AG09319 (cell line): ENCODE measurements around the gene SLC9A9.
A peak's percentile ranks its signal among the peaks of the same experiment; 100 is the strongest.

ENCODE experiments used
- DNase-seq: peaks from one replicate; pipeline ENCODE4 v3.0.0-alpha.2; 2010; ENCODE audit warnings: low read depth; ENCODE audit errors: extremely low read depth
- TF ChIP-seq, protein P1 (sequence below): IDR thresholded peaks from 2 replicates; pipeline ENCODE4 v1.5.1; 2011; ENCODE audit warnings: low read depth, mild to moderate bottlenecking, inconsistent platforms, low read length, moderate library complexity

Gene SLC9A9

DNA sequence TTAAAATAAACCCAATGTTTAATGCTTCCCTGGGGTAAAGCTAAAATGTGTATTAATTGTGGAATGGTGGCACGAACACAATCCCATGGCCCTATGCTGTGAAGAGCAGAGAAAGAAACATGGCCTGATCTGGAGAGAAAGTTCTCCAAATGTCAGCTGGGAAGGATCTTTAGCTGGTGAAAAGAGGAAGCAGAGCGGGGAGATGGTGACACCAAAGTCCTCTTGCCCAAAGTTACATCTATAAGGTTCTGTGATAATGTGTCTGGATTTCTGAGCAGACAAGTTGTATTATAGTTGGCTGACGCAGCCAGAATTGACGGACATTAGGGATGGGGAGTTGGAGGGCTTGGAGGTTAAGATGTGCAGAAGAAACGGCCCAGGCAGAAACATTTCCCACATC, 532.5 kb downstream of the SLC9A9 start:
- DNase-seq = no peak
- TF ChIP-seq, protein P1, sequence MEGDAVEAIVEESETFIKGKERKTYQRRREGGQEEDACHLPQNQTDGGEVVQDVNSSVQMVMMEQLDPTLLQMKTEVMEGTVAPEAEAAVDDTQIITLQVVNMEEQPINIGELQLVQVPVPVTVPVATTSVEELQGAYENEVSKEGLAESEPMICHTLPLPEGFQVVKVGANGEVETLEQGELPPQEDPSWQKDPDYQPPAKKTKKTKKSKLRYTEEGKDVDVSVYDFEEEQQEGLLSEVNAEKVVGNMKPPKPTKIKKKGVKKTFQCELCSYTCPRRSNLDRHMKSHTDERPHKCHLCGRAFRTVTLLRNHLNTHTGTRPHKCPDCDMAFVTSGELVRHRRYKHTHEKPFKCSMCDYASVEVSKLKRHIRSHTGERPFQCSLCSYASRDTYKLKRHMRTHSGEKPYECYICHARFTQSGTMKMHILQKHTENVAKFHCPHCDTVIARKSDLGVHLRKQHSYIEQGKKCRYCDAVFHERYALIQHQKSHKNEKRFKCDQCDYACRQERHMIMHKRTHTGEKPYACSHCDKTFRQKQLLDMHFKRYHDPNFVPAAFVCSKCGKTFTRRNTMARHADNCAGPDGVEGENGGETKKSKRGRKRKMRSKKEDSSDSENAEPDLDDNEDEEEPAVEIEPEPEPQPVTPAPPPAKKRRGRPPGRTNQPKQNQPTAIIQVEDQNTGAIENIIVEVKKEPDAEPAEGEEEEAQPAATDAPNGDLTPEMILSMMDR = no peak

DNA sequence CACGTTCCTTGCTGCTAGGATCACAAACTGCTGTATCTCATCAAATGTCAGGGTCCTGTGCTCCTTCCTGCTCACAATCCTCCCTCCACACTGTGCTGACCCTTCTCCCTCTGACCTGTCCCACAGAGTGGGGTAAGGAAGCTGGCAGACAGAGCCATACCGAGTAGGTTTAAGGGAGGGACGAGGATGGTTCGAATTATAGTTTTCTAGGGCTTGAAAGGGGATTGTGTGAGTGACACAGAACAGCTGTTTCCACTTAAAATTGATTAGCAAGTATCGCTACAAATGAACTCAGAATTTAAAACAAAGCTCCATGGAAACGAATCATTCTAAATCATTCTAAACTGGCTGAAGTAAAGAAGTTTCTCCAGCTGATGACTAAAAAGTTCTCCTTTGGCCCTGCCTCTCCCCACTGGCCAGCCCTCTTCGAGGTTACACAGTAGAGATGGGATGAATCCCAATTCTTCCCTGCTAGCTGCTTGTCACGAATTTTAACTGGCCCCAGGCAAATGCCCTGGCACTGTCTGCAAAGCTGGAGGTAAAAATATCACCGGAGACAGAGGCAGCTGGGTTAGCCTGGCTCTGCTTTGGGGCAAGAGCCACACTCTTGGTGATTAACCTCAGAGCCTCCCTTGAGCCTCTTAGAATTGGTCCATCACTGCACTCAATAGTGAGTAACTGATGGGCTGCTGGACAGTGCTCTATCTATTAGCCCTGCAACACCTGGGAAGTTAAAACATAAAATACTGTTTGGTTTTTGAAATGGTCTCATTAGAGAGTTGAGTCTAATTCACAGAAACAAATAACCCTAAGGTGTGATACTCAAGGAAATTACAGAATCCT, 533.8 kb downstream of the SLC9A9 start:
- peak; percentile 69 for DNase-seq
- TF ChIP-seq, protein P1 = no peak

DNA sequence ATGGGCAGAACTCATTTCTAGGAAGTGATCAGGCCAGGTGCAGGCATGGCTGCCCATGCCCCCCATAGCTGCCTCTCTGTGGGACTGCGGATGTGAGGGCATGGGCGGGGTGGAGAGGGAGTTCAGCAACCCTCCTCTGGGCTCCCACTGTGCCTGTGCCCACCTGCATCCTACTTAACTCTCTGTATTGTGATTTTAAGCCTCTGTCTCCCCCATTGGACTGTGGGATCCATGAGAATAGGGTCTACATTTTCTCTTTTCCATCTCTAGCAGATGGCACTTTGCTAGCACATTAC, 534.4 kb downstream of the SLC9A9 start:
- no peak for DNase-seq
- TF ChIP-seq, protein P1 = no peak

DNA sequence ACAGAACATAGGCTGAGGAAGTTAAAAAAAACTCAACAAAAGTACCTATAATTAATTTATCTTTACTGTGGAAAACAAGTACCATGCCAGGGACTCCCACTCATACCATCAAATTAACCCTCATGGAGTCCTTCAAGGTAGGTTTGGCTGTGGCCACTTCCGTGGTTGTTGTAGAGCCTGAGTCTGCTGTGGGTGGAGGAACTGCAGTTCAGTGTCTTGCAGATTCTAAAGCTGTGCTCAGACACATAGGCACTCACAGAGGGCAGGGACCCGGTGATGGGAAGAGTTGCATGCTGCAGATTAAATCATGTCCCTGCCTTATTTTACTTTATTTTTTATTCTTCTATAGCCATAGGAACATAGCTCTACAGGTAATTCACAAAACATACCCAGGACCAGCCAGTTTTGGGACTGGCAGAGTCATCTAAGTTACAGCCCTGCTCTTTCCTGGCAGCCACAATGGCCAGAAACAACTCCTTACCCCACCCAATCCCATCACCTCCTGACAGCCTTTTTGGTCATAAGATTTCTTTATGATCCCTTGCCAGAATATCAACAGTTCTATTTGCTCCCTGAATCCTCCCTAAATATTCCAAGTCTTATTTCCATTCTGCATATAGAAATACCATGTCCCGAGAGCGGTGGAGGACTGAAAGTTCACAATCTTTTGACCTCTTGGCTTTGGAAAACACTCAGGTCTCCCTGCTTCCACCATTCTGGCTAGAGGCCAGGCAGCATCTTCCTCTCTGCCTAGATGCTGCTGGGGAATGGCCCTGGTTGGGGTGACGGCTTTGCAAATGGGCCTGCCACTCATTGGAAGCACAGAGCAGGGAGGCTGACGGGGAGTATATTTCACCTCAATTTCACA, 535.0 kb downstream of the SLC9A9 start:
- no peak for DNase-seq
- TF ChIP-seq, protein P1 = no peak

DNA sequence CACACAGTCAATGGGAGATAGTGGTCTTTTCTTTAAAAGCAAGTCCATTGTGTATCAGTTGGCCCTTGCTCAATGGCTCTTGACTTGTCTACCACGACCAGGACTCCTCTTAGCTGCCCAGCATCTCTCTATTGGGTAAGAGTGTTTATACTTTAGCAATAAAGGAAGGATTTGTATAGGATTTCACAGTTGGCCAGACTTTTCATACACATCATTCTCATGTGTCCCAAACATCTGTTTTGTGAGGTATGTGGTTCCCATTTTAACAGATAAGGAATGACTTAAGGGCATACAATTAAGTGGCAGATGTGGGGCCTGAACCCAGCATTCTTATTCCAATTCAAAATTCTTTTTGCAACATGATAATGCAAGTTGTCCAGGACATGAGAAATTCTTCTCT, 537.2 kb downstream of the SLC9A9 start:
- DNase-seq = peak; percentile 50
- TF ChIP-seq, protein P1 = no peak

DNA sequence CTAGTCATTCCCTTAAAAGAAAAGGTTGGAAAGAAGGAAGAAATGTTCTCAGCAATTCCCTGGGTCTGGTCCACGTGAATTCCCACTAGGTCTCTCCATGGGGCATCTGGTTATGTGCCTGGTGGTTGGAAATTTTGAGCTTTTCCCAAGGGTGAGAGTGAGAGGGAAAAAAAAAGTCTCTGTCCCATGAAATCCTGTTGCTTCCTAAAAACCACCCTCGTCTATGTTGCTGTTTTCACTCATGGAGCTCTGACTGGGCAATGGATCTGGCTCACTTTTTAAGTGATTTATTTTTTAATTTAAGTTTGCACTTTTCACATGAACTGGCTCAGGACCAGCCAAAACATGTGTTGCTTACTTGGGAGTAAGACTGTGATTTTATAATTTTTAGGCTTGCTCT, 538.6 kb downstream of the SLC9A9 start:
- TF ChIP-seq, protein P1 = no peak
- no peak for DNase-seq

DNA sequence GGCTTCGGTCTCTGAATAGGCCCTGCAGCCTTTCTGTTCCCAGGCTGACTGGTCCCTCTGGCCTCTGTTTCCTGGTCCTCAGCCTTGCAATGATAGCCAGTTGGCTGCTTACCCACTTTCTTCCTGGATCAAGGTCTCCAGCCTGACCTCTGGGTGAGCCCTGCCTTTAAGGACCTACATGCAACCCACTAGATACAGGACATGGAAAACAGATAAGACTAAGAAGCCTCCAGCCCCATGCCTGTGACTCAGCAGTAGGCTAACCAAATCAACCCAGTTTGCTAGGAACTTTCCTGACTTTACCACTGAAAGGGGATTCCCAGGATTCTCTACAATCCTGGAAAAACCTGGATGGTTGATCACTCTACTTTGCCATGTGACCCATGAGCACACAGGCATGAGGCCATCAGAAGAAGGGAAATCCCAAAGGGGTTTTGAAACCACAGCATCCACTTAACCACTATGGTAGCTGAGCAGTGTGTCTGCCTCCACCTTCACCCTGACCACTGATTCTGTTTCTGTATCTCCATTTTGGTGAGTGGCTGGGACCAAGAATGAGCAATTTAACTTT, 540.6 kb downstream of the SLC9A9 start:
- TF ChIP-seq, protein P1 = no peak
- no peak for DNase-seq
